Panc1 (cell line): ENCODE results near the gene PPP1R14C. TPM values are rescaled to one million over a fixed set of nuclear protein-coding genes. Genes with fewer than 3 reads are reported as not detected.
"Not testable (repeated sequence)": the region's sequence is repeated elsewhere in the genome, so short reads cannot be mapped to it uniquely, and the experiment has no call there.

ENCODE experiments used
- ATAC-seq: fragments of 200-7000 bp; cut with Tn5 transposase; 2 replicates; pipeline ENCODE4 v1.9.1; 2020; ENCODE audit warnings: mild to moderate bottlenecking, moderate library complexity
- BruUV-seq: library from RNA; stranded (reverse); fragments of 400-500 nt; replicated peaks from 2 replicates; lab custom pipeline; 2021; lab: Mats Ljungman, UMichigan
- CTCF ChIA-PET: fragments of 300-600 bp; sonication (Branson Sonifier 250); formaldehyde crosslinking; loops from one replicate; lab custom pipeline; 2022; ENCODE audit warnings: antibody characterized with exemption; lab: Charles Lee
- POLR2A ChIA-PET: fragments of 300-600 bp; sonication (Branson Sonifier 250); formaldehyde crosslinking; loops from one replicate; lab custom pipeline; 2022; ENCODE audit warnings: antibody characterized with exemption; lab: Charles Lee
- DNase-seq: peaks from one replicate; pipeline ENCODE4 v3.0.0-alpha.2; 2010; ENCODE audit warnings: low read depth, low spot score
- H3K27ac ChIP-seq: 2 replicates; pipeline ENCODE4 v1.5.1; 2011; ENCODE audit warnings: mild to moderate bottlenecking, low read length, inconsistent platforms
- H3K27me3 ChIP-seq: fragments of 200-500 bp; sonication (Bioruptor generic); 2 replicates; pipeline ENCODE4 v1.6.0; 2014; ENCODE audit warnings: low read length, inconsistent platforms; ENCODE audit not compliant: control insufficient read depth, insufficient read depth
- H3K36me3 ChIP-seq: fragments of 200-500 bp; sonication (Bioruptor generic); 2 replicates; pipeline ENCODE4 v1.5.1; 2014; ENCODE audit warnings: inconsistent platforms, mild to moderate bottlenecking, low read length, moderate library complexity; ENCODE audit not compliant: control insufficient read depth, insufficient read depth
- H3K4me1 ChIP-seq: 2 replicates; pipeline ENCODE4 v1.5.1; 2011; ENCODE audit warnings: inconsistent platforms, mild to moderate bottlenecking, low read length, moderate library complexity; ENCODE audit not compliant: control insufficient read depth, insufficient read depth
- H3K4me3 ChIP-seq, 2 experiments: 2 replicates each; pipeline ENCODE4 v1.5.1; 2011 to 2012; ENCODE audit warnings: low read depth in 2 of 2, low read length in 2 of 2, mild to moderate bottlenecking in 2 of 2, inconsistent platforms in 1 of 2, moderate library complexity in 1 of 2
- H3K9me3 ChIP-seq: fragments of 200-500 bp; sonication (Bioruptor generic); 2 replicates; pipeline ENCODE4 v1.5.1; 2014; ENCODE audit warnings: low read depth, mild to moderate bottlenecking, inconsistent platforms, low read length, moderate library complexity; ENCODE audit not compliant: control insufficient read depth, insufficient read depth
- CTCF ChIP-seq: fragments of 450-650 bp; IDR thresholded peaks from 2 replicates; pipeline ENCODE4 v1.5.1; 2017; ENCODE audit warnings: mild to moderate bottlenecking
- POLR2AphosphoS5 ChIP-seq: IDR thresholded peaks from 2 replicates; pipeline ENCODE4 v1.6.1; 2012; ENCODE audit warnings: mild to moderate bottlenecking, low read depth, low read length, moderate library complexity
- SIN3A ChIP-seq: IDR thresholded peaks from 2 replicates; pipeline ENCODE4 v1.6.1; 2012; ENCODE audit warnings: low read depth, mild to moderate bottlenecking, low read length, moderate library complexity, borderline replicate concordance; ENCODE audit not compliant: insufficient read depth
- TCF7L2 ChIP-seq: IDR thresholded peaks from 2 replicates; pipeline ENCODE4 v1.6.1; 2011; ENCODE audit warnings: mild to moderate bottlenecking, low read depth, low read length, inconsistent platforms
- in situ Hi-C: cut with HindIII; loops from 2 replicates; pipeline ENCODE4 v1.10.0; 2016; ENCODE audit warnings: low sequenced_read_pairs, low pct_unique_long_range_greater_than_20kb
- intact Hi-C: fragments of 100-400 bp; cut with micrococcal nuclease; formaldehyde crosslinking; loops from one replicate; pipeline ENCODE4 v1.10.0; 2022; ENCODE audit not compliant: unreplicated experiment
- total RNA-seq: library from RNA; stranded (reverse); gene quantifications from one replicate; pipeline ENCODE4 v1.2.1, GENCODE V29; 2021; ENCODE audit not compliant: unreplicated experiment
- TF ChIP-seq, protein P1 (sequence below), 2 experiments: IDR thresholded peaks; 2 replicates each; pipeline ENCODE4 v1.6.1; 2011 to 2012; ENCODE audit warnings: low read depth in 2 of 2, control low read depth in 1 of 2, low read length in 1 of 2, mild to moderate bottlenecking in 1 of 2, moderate library complexity in 1 of 2; ENCODE audit not compliant: insufficient read depth in 1 of 2

Gene PPP1R14C
- total RNA-seq, 1 experiment from 2014 or later: not detected

GRCh38 chr6:150134280-150134920, 8.4 kb upstream of the PPP1R14C start:
- Histone ChIP-seq H3K4me3 (no peak overlapping the region), H3K4me1 (no peaks in the 10 kb centered on the region), H3K9me3 (no peaks in the 10 kb centered on the region), H3K36me3 (no peaks in the 10 kb centered on the region), H3K27ac (no peak overlapping the region), H3K27me3 (peaks cover 3% of the 10 kb centered on the region; the same call in 1 of the 2 replicates)
- ATAC-seq (no peak), DNase-seq (no peak)
- in situ Hi-C loops (no loop called here), intact Hi-C loops (no loop called here)
- no TSS peak for BruUV-seq
- ChIA-PET CTCF (no interaction called here), POLR2A (no interaction called here)
- TF ChIP-seq SIN3A (no peak), TCF7L2 (no peak), POLR2AphosphoS5 (no peak), CTCF (no peak)
- TF ChIP-seq, protein P1, sequence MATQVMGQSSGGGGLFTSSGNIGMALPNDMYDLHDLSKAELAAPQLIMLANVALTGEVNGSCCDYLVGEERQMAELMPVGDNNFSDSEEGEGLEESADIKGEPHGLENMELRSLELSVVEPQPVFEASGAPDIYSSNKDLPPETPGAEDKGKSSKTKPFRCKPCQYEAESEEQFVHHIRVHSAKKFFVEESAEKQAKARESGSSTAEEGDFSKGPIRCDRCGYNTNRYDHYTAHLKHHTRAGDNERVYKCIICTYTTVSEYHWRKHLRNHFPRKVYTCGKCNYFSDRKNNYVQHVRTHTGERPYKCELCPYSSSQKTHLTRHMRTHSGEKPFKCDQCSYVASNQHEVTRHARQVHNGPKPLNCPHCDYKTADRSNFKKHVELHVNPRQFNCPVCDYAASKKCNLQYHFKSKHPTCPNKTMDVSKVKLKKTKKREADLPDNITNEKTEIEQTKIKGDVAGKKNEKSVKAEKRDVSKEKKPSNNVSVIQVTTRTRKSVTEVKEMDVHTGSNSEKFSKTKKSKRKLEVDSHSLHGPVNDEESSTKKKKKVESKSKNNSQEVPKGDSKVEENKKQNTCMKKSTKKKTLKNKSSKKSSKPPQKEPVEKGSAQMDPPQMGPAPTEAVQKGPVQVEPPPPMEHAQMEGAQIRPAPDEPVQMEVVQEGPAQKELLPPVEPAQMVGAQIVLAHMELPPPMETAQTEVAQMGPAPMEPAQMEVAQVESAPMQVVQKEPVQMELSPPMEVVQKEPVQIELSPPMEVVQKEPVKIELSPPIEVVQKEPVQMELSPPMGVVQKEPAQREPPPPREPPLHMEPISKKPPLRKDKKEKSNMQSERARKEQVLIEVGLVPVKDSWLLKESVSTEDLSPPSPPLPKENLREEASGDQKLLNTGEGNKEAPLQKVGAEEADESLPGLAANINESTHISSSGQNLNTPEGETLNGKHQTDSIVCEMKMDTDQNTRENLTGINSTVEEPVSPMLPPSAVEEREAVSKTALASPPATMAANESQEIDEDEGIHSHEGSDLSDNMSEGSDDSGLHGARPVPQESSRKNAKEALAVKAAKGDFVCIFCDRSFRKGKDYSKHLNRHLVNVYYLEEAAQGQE (IDR thresholded peaks at IDR 0.05; ENCODE audit: insufficient read depth in 1 of 2, low read depth in 2 of 2, low read length in 1 of 2): no peak

DNA sequence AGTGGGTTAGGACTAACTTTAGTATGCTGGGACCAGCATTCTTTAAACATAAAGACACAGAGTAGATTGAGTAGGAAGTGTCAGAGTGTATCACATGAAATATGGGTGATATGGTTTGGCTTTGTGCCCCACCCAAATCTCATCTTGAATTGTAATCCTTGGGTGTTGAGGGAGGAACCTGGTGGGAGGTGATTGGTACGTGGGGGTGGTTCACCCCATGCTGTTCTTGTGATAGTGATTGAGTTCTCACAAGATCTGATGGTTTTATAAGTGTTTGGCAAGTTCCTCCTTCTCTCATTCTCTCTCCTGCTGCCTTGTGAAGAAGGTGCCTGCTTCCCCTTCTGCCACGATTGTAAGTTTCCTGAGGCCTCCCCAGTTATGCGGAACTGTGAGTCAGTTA, 5.1 kb upstream of the PPP1R14C start:
- H3K4me3 ChIP-seq, in situ Hi-C loops, intact Hi-C loops, CTCF ChIA-PET, DNase-seq, POLR2A ChIA-PET, H3K9me3 ChIP-seq, BruUV-seq, H3K4me1 ChIP-seq, H3K36me3 ChIP-seq, ATAC-seq, H3K27ac ChIP-seq: not testable (repeated sequence)
- H3K27me3 ChIP-seq: peaks cover 32% of the 10 kb centered on the region

GRCh38 chr6:150138638-150139037, 4.2 kb upstream of the PPP1R14C start:
- Histone ChIP-seq H3K36me3 (no peaks in the 10 kb centered on the region; the same call in 1 of the 2 replicates), H3K4me3 (no peak overlapping the region), H3K9me3 (no peaks in the 10 kb centered on the region), H3K27ac (no peak overlapping the region), H3K4me1 (peaks cover 7% of the 10 kb centered on the region; the same call in 1 of the 2 replicates), H3K27me3 (peaks cover 32% of the 10 kb centered on the region)
- ChIA-PET POLR2A (no interaction called here), CTCF (no interaction called here)
- BruUV-seq: no TSS peak
- no peak for TF ChIP-seq CTCF
- TF ChIP-seq, protein P1 (IDR thresholded peaks at IDR 0.05; ENCODE audit: insufficient read depth in 1 of 2, low read depth in 2 of 2, low read length in 1 of 2): no peak
- no peak for TF ChIP-seq POLR2AphosphoS5
- TF ChIP-seq SIN3A: no peak
- TF ChIP-seq TCF7L2: no peak
- in situ Hi-C loops (no loop called here), intact Hi-C loops (no loop called here)
- ATAC-seq: no peak
- no peak for DNase-seq
